NCI-H510A (cell line): ENCODE results near the gene PTPRCAP.

Experiments used
- DNase-seq: peaks from one replicate; lab custom pipeline; 2025; lab: John Stamatoyannopoulos, UW

Gene PTPRCAP

DNA sequence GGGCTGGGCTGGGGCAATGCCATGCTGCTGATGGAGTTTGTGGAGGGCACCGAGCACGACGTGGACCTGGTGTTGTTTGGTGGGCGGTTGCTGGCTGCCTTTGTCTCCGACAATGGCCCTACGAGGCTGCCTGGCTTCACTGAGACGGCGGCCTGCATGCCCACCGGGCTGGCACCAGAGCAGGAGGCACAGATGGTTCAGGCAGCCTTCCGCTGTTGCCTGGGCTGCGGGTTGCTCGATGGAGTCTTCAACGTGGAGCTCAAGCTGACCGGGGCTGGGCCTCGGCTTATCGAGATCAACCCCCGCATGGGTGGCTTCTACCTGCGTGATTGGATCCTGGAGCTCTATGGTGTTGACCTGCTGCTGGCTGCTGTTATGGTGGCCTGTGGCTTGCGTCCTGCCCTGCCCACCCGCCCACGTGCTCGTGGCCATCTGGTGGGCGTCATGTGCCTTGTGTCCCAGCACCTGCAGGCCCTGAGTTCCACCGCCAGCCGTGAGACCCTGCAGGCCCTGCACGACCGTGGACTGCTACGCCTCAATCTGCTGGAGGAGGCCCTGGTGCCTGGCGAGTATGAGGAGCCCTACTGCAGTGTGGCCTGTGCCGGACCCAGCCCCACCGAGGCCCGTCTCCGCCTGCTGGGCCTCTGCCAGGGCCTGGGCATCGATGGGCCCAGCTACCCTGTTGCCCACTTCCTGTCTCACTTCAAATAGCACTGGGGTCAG, 13.4 kb downstream of the PTPRCAP start:
- DNase-seq: no peak

DNA sequence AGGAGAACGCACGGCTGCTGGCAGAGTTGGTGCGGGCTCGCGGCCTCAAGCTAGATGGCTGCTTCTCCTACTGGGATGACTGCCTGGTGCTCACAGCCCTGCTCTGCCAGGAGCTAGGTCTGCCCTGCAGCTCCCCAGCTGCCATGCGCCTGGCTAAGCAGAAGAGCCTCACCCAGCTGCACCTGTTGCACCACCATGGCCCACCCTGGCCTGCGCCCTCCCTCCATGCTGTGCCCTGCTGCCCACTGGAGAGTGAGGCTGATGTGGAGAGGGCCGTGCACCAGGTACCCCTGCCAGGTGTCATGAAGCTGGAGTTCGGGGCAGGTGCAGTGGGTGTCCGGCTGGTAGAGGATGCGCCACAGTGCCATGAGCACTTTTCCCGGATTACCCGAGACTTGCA, 14.0 kb downstream of the PTPRCAP start:
- no peak for DNase-seq

- DNase-seq: no peak
These were observed 14.6 kb downstream of the PTPRCAP start for GRCh38 chr11:67422891-67423290.

GRCh38 chr11:67421430-67422031, 16.0 kb downstream of the PTPRCAP start:
- no peak for DNase-seq

DNA sequence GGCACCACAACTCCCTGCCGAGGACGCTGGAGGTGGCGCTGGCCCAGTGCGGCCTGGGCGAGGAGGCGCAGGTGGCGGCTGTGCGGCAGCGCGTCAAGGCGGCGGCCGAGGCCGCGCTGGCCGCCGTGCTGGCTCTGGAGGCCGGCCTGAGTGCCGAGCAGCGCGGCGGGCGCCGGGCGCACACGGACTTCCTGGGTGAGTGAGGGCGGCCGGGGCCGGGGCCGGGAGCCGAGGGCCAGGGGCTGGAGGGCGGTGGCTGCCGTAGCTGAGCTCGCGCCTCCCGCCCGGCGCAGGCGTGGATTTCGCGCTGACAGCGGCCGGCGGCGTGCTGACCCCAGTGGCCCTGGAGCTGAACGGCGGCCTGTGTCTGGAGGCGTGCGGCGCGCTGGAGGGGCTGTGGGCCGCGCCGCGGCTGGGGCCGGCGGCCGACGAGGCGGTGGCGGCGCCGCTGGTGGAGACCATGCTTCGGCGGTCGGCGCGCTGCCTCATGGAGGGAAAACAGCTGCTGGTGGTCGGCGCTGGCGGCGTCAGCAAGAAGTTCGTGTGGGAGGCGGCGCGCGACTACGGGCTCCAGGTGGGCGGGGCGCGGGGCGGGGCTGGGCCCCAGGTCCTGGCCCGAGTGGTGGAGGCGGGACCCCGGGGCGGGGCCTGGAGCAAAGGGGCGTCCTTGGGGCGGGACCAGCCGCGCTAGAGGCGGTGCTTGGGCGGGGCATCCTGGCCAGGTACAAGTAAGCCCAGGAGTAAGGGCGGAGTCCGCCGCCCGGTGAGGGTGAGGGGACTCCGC, 16.6 kb downstream of the PTPRCAP start:
- peak; percentile 89 for DNase-seq

- DNase-seq: no peak
These were observed 17.3 kb downstream of the PTPRCAP start for GRCh38 chr11:67420147-67420645.

- DNase-seq: no peak
These were observed 18.0 kb downstream of the PTPRCAP start for GRCh38 chr11:67419325-67420049.

GRCh38 chr11:67418476-67419281, 18.8 kb downstream of the PTPRCAP start:
- no peak for DNase-seq

GRCh38 chr11:67417425-67417824, 20.1 kb downstream of the PTPRCAP start:
- no peak for DNase-seq

GRCh38 chr11:67416416-67417335, 20.8 kb downstream of the PTPRCAP start:
- DNase-seq: peak; percentile 79

GRCh38 chr11:67415501-67416304, 21.8 kb downstream of the PTPRCAP start, which contains the start of gene CARNS1:
TSS of gene CARNS1 (plus strand) at chr11:67415678. CDS start at chr11:67416200, 522 bp downstream.
- DNase-seq: peak; percentile 43

- DNase-seq: no peak
These were observed 24.1 kb downstream of the PTPRCAP start for GRCh38 chr11:67413266-67413849.

GRCh38 chr11:67412495-67413179, 24.8 kb downstream of the PTPRCAP start:
- no peak for DNase-seq

DNA sequence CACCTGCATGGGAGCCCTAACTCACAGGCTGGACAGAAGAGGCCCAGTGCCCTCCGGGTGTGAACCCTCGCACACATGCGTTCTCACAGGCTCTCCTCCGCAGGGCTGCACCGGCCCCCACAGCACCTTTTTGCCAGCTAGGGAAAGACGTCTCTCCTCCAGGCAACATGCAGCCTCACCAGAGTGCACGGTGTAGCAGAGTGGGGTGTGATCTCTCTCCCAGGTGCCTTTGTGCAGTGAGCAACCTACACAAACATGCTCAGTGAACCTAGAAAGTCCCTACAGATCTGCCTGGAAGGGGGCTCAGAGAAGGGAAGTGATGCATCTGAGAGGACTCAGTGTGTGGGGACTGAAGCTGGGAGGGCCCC, 25.7 kb downstream of the PTPRCAP start:
- DNase-seq: no peak

GRCh38 chr11:67410984-67411784, 26.3 kb downstream of the PTPRCAP start:
- no peak for DNase-seq

- no peak for DNase-seq
These were observed 27.1 kb downstream of the PTPRCAP start for GRCh38 chr11:67410369-67410831.

GRCh38 chr11:67409781-67410368, 27.6 kb downstream of the PTPRCAP start:
- peak; percentile 95 for DNase-seq
